ENCODE data around the gene JSRP1. TPM values are rescaled to one million over a fixed set of nuclear protein-coding genes. Genes with fewer than 3 reads are reported as not detected.

JSRP1 gene
- total RNA-seq, 2 experiments from 2014 or later, result 0.56 to 0.58 TPM

DNA sequence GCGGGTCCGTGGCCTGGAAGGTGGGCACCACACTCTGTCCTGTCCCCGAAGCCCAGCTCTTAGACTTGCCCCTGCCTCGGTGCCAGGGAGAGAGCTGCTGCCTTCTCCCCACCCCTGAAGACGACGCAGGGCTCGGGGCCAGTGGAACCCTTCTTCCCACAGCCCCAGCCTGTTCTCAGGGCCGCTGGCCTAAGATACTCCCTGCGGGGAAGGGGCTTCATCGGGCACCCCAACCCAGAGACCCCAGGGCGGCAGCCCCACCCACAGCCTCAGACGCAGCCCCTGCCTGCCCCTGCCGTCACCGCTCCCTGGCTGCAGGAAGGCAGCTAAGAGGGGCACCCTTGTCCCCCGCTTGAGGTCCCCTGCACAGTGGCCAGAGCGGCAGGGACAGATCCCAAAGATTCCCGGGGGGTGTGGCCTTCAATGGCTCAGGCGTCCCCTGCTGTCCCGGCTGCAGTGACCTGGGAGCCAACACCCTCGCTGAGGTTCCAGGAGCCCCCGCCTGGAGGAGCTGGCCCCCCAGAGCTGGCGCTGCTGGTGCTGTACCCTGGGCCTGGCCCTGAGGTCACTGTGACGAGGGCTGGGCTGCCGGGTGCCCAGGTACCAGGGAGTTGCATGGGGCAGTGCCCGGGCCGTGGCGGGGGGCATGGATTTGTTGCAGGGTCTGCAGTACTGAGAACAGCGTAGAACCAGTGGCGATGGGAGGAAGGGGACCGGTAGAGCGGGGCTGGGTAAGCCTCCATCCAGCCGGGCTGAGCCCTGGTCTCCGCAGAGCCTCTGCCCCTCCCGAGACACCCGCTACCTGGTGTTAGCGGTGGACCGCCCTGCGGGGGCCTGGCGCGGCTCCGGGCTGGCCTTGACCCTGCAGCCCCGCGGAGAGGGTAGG is 6.1 kb downstream of the JSRP1 start:
- H3K27me3 ChIP-seq (ENCODE audit: control insufficient read depth in 1 of 2, insufficient read depth in 2 of 2, low read length in 2 of 2), result peaks cover 23 to 26% of the 10 kb centered on the region in 2 experiments
- Mint-ChIP-seq H3K36me3 (ENCODE audit: low read depth) (peaks cover 23% of the 10 kb centered on the region), H3K27ac (no peak overlapping the region), H3K9me3 (no peaks in the 10 kb centered on the region), H3K4me1 (ENCODE audit: low read depth) (peaks cover 9% of the 10 kb centered on the region), H3K4me3 (peak overlapping the region; percentile 63), H3K27me3 (no peaks in the 10 kb centered on the region)
- peaks cover 44% of the 10 kb centered on the region for H3K4me1 ChIP-seq (ENCODE audit: insufficient read depth, low read length)
- DNase-seq (no peak), ATAC-seq (ENCODE audit: poor library complexity) (no peak)
- H3K36me3 ChIP-seq (ENCODE audit: insufficient read depth, low read length), result peaks cover 37% of the 10 kb centered on the region
- peaks cover 0 to 11% of the 10 kb centered on the region in 2 experiments for H3K9me3 ChIP-seq (ENCODE audit: control insufficient read depth in 1 of 2, insufficient read depth in 1 of 2, low read length in 2 of 2)
- H3K27ac ChIP-seq (ENCODE audit: low read depth in 1 of 2, low read length in 2 of 2), result no peak overlapping the region
- no peak for TF ChIP-seq CTCF (IDR thresholded peaks at IDR 0.05)
- ChIA-PET POLR2A (interaction anchor here (0.5 to 2.2 kb wide), 4 partner anchors 9 to 364 kb away, joined by 3 to 16 read pairs (median 4); no protein-coding TSS in a partner anchor), CTCF (interaction anchor here (1.0 to 1.7 kb wide), 2 partner anchors 10 to 24 kb away, joined by 3 to 4 read pairs; no protein-coding TSS in a partner anchor)
- intact Hi-C loops (cut with DNase I, micrococcal nuclease), result no loop called here
- no peak overlapping the region for H3K4me3 ChIP-seq (ENCODE audit: low read length)

DNA sequence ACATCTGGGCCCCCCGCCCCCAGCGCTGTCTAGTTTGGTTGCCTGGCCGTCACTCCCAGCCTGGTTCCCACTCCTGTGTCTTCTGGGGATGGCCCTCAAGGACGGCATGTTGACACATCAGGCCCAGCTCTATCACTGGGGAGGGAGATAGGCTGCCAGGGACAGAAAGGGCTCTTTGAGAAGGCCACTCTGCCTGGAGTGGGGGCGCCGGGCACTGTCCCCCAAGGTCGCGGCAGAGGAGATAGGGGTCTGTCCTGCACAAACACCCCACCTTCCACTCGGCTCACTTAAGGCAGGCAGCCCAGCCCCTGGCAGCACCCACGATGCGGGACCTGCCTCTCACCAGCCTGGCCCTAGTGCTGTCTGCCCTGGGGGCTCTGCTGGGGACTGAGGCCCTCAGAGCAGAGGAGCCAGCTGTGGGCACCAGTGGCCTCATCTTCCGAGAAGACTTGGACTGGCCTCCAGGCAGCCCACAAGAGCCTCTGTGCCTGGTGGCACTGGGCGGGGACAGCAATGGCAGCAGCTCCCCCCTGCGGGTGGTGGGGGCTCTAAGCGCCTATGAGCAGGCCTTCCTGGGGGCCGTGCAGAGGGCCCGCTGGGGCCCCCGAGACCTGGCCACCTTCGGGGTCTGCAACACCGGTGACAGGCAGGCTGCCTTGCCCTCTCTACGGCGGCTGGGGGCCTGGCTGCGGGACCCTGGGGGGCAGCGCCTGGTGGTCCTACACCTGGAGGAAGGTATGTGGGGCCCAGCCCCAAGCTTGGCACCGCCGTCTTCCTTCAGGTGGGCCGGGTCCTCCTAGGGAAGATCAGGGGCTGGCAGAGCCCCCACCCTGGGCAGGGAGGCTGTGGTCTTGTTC is 7.0 kb downstream of the JSRP1 start, which contains the start of gene AMH:
AMH (plus strand) TSS at position 314 of the 857 bp plus-strand sequence; CDS start at position 324, 10 bp downstream.
- Histone ChIP-seq H3K4me1 (ENCODE audit: insufficient read depth, low read length) (peaks cover 44% of the 10 kb centered on the region), H3K4me3 (ENCODE audit: low read length) (no peak within 1 kb of the TSS), H3K36me3 (ENCODE audit: insufficient read depth, low read length) (peaks cover 46% of the 10 kb centered on the region), H3K9me3 (ENCODE audit: control insufficient read depth in 1 of 2, insufficient read depth in 1 of 2, low read length in 2 of 2) (peaks cover 0 to 11% of the 10 kb centered on the region in 2 experiments), H3K27ac (ENCODE audit: low read depth in 1 of 2, low read length in 2 of 2) (no peak within 1 kb of the TSS), H3K27me3 (ENCODE audit: control insufficient read depth in 1 of 2, insufficient read depth in 2 of 2, low read length in 2 of 2) (peaks cover 23 to 26% of the 10 kb centered on the region in 2 experiments)
- no peak for TF ChIP-seq CTCF (IDR thresholded peaks at IDR 0.05)
- ATAC-seq (ENCODE audit: poor library complexity), result no peak
- no peak within 1 kb of the TSS for H3K27ac Mint-ChIP-seq
- peaks cover 9% of the 10 kb centered on the region for H3K4me1 Mint-ChIP-seq (ENCODE audit: low read depth)
- CTCF ChIA-PET, result interaction anchor here (1.0 kb wide), 1 partner anchor 25 kb away, joined by 3 read pairs; no protein-coding TSS in a partner anchor
- H3K4me3 Mint-ChIP-seq, result peak within 1 kb of the TSS; percentile 63
- H3K27me3 Mint-ChIP-seq, result no peaks in the 10 kb centered on the region
- DNase-seq, result no peak
- H3K9me3 Mint-ChIP-seq, result no peaks in the 10 kb centered on the region
- intact Hi-C loops (cut with DNase I, micrococcal nuclease), result no loop called here
- H3K36me3 Mint-ChIP-seq (ENCODE audit: low read depth), result peaks cover 32% of the 10 kb centered on the region
- POLR2A ChIA-PET, result interaction anchor here (0.5 to 2.2 kb wide), 6 partner anchors 9 to 388 kb away, joined by 3 to 16 read pairs (median 4); no protein-coding TSS in a partner anchor

Data from CD4-positive, alpha-beta T cell (primary cell).